Mesenteric fat pad (tissue), 1 donor: ENCODE data around the gene MARVELD1. TPM values are rescaled to one million over a fixed set of nuclear protein-coding genes. Genes with fewer than 3 reads are reported as not detected.
A peak's percentile ranks its signal among the peaks of the same experiment; 100 is the strongest.

Experiments
- DNase-seq: peaks from one replicate; pipeline ENCODE4 v3.0.0-alpha.2; 2020; ENCODE audit warnings: low spot score
- total RNA-seq: library from RNA; stranded (reverse); fragmentation: NEBNext Ultra II Directional; extraction: Animal tissue kit (Norgen Biotek cat#: 25700); gene quantifications from one replicate; pipeline ENCODE4 v1.2.1, GENCODE V29; 2021
- donor health status: DM: yes; HTN: yes; CAD: no.

The MARVELD1 gene
- total RNA-seq, 1 donor from 2014 or later: 28.7 TPM

- no peak for DNase-seq
These were observed 6.1 kb downstream of the MARVELD1 start for GRCh38 chr10:97719602-97720001.

DNA sequence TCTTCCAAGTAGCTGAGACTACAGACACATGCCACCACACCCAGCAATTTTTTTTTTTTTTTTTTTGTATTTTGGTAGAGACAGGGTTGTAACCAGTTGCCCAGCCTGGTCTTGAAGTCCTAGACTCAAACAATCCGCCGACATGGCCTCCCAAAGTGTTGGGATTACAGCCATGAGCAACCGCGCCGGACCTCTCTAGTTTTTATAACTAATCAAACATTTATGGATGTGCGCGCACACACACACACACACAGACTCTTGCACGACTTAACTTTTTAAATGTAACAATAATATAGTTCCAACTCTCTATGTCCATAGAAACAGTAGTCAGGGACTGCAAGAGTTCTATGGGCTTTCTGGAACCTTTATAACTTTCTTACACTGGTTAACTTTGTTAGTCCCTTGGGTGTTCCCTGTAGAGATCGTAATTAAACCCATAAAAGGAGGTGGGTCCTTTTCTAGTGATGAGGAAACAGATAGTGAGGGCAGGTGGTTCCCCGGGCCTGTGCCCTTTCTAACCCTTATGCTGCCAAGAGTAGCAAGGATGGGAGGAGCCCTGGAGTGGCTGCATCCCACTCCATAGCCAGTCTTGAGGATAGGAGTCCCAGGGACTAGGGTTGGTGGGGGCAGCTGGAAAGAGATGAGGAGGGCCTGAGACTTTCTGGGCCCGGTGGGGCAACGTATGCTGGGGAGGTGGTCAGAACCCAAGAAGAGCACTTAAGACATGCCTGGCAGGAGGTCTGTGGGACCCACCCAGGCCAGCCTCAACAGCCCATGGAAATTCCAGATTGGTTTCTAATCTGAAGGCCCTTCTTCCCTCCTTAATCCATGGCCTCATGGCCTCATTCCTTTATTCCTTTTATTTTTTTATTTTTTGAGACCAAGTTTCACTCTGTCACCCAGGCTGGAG lies 8.6 kb downstream of the MARVELD1 start:
- no peak for DNase-seq

DNA sequence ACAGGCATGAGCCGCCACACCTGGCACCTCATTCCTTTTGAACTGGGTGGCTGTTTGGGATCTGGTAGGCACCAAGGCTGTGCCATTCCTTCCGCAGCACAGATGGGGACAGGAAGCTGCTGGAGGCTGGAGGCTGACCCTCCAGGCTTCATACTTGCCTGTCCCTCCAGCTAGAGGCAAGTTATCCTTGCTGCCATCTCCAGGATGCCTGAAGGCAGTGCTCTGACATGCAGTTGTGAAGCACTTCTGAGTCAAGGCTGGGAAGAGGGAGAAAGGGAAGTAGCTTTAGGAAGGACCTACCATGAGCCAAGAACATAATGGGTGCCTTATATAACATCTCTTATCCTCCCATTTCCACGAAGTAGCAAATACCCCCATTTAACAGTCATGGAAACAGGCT lies 9.5 kb downstream of the MARVELD1 start:
- DNase-seq: no peak

- no peak for DNase-seq
These were observed 10.9 kb downstream of the MARVELD1 start for GRCh38 chr10:97724341-97724941.

- no peak for DNase-seq
These were observed 13.2 kb downstream of the MARVELD1 start for GRCh38 chr10:97726636-97727178.

GRCh38 chr10:97729014-97729413 lies 15.5 kb downstream of the MARVELD1 start:
- DNase-seq: no peak

DNA sequence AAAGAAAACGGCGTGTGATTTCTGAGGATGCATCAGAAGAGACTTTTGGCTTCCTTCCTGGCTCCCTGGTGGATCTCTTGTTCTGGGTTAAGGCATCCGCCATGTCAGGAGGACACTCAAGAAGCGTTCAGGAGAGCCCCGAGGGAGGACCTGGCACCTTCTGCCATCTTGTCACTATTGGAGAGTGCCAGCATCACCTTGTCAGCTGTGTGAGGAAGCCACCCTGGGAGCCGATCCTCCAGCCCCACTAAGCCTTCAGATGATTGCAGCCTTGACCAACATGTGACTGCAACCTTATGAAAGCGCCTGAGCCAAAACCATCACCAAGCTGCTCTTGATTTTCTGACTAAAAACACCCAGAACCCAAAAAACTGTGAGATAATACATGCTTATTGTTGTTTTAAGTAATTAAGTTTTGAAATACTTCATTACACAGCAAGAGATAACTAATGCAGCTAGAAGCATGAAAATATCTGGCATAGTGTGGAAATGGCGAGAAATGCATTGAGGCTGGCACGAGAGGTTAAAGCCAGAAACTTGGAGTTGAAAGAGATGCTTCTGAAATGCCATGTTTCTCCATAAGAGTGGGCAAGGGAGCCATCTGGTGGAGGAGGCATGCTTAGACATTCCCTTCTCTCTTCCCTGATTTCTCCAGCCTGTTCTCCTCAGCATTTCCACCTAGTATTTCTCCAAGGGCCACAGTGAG lies 18.0 kb downstream of the MARVELD1 start:
- no peak for DNase-seq

DNA sequence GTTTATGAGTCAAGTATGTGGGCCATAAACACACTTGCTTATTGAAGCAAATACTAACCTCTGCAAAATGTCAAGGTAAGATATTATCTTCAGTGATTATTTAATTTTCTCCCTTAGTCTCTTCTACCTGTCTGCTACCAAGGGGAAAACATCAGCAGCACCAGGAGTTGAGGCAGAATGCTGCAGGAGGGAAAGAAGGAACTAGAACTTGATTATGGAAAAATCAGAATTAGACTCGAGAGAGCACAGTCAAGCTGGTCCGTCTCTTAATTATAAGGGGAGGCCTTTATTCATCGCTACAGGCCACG lies 18.5 kb downstream of the MARVELD1 start:
- DNase-seq: no peak

- DNase-seq: no peak
These were observed 19.7 kb downstream of the MARVELD1 start for GRCh38 chr10:97733256-97733655.

DNA sequence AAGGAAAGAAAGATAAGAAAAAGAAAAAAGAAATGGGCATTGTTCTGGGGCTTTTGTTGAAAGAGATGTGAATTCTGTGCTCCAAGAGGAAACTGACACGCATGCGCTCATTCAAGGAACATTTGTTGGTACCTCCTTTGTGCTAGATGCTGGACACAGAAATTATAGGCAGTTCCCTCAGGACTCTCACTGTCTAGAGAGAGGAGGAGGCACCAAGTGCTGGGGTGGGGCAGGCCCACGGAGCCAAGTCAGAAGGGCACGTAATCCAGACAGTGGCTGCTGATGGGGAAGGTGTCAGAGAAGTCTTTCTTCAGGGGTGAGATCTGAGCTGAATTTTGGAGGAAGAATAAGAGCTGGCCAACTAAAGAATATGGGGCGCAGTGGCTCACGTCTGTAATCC lies 20.5 kb downstream of the MARVELD1 start:
- no peak for DNase-seq

- no peak for DNase-seq
These were observed 22.9 kb downstream of the MARVELD1 start for GRCh38 chr10:97736403-97736901.

DNA sequence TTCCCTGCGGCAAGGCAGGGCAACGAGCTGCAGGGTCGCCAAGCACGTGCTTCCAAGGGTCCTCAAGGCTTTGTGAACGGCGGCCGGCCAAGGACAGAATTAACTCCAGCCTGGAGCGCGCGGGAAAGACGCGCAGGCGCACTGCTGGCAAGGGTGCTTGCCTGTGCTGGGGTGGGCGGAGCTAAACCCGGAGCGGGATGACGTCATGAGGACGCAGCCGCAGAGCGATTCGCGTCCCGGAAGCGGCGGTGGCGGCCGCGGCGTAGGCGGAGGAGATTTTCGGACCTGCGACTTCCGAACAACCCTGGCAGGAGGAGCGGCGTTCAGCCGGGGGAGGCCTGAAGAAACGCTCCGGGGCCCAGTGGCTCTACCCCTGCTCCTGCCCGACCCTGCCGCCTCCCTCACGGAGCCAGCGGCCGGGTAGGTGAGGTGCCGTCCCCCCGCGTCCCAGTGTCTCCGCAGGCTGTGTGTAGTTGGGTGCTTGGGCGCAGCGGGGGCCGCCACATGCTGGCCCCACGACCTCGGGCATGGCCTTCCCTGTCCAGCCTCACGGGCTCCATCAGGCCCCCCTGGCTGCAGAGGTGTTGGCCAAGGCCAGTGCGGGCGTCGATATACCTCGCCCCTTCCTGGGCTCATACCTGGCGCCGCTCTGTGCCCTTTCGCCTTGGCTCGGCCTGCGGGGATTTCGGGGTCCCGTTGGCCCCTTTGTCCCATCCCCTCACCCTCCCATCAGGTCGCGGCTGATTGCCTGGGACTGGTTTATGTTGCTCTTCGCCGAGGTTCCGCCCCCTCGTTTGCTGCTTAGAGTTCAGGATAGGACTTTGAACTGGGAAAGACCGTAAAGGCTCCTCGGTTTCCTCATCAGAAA lies 23.6 kb downstream of the MARVELD1 start, which contains the start of gene ZFYVE27:
ZFYVE27 (plus strand) TSS at position 227 of the 868 bp plus-strand sequence. CDS start 1,350 bp downstream, outside the sequence.
- DNase-seq: peak; percentile 100

GRCh38 chr10:97737770-97738265 lies 24.3 kb downstream of the MARVELD1 start:
- DNase-seq: no peak

DNA sequence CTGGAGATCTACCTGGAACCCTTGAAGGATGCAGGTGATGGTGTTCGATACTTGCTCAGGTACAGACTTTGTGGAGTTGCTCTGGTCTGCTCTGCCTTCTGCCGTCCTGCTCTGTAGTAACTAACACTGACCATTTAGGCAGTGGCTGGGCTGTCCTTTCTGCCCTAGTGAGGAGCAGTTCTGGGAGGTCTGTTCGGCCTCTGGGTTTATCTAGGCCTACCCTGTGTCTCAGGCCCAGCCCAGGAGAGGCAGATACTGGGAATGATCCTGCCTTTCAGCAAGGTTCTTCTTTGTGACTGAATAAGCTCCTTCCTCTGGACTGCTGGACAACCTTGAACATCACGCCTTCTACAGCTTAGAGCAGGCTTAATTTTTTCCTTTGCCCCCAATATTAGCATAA lies 25.1 kb downstream of the MARVELD1 start:
- DNase-seq: no peak

- no peak for DNase-seq
These were observed 27.1 kb downstream of the MARVELD1 start for GRCh38 chr10:97740613-97741012.

GRCh38 chr10:97743169-97743943 lies 29.8 kb downstream of the MARVELD1 start:
- no peak for DNase-seq

GRCh38 chr10:97744405-97745035 lies 31.0 kb downstream of the MARVELD1 start:
- no peak for DNase-seq

GRCh38 chr10:97747573-97747972 lies 34.0 kb downstream of the MARVELD1 start:
- peak; percentile 28 for DNase-seq

- DNase-seq: peak; percentile 28
These were observed 34.6 kb downstream of the MARVELD1 start for GRCh38 chr10:97748116-97748515.
